ENCODE measurements around the gene GP1BA.

GP1BA gene

GRCh38 chr17:4919511-4920047 is 12.5 kb upstream of the GP1BA start:
- Histone ChIP-seq H3K4me3 (ENCODE audit: low read depth, low read length) (no peak overlapping the region), H3K36me3 (ENCODE audit: control insufficient read depth in 2 of 2, insufficient read depth in 1 of 2, low read length in 2 of 2) (no peaks in the 10 kb centered on the region; a peak in 1 of 3 replicates), H3K9me3 (ENCODE audit: control insufficient read depth, insufficient read depth, low read depth, low read length) (no peaks in the 10 kb centered on the region), H3K4me1 (ENCODE audit: control insufficient read depth, insufficient read depth, low read length) (no peaks in the 10 kb centered on the region), H3K27ac (ENCODE audit: extremely low read depth, low read depth, low read length) (no peak overlapping the region)
- POLR2A ChIA-PET = interaction anchor here (0.7 to 1.4 kb wide), 4 partner anchors 14 to 31 kb away, joined by 3 read pairs; partner anchors contain the start of genes ENO3, RNF167 and SLC25A11
- no peak for TF ChIP-seq ZNF133 (tag by site-specific recombination; IDR thresholded peaks at IDR 0.05)
- TF ChIP-seq ZNF530 (tag by site-specific recombination; IDR thresholded peaks at IDR 0.05; ENCODE audit: low read depth) = no peak
- no peak for TF ChIP-seq ZBTB17 (tag by site-specific recombination; IDR thresholded peaks at IDR 0.05)
- TF ChIP-seq HOXA7 (CRISPR knock-in tag; IDR thresholded peaks at IDR 0.05; ENCODE audit: borderline replicate concordance) = no peak
- no peak for TF ChIP-seq ZNF510 (tag by site-specific recombination; IDR thresholded peaks at IDR 0.05; ENCODE audit: insufficient replicate concordance)
- no peak for TF ChIP-seq ZNF518A (tag by site-specific recombination; conservative IDR thresholded peaks at IDR 0.05; ENCODE audit: low read depth)
- TF ChIP-seq ZBTB8A (tag by site-specific recombination; IDR thresholded peaks at IDR 0.05) = no peak
- TF ChIP-seq ZNF48 (tag by site-specific recombination; IDR thresholded peaks at IDR 0.05) = no peak
- TF ChIP-seq RBAK (tag by site-specific recombination; IDR thresholded peaks at IDR 0.05) = no peak
- CTCF ChIA-PET = interaction anchor here (0.8 to 2.4 kb wide), 3 partner anchors 10 to 21 kb away, joined by 3 to 14 read pairs (median 3); partner anchors contain the start of genes CHRNE, RNF167 and SLC25A11

DNA sequence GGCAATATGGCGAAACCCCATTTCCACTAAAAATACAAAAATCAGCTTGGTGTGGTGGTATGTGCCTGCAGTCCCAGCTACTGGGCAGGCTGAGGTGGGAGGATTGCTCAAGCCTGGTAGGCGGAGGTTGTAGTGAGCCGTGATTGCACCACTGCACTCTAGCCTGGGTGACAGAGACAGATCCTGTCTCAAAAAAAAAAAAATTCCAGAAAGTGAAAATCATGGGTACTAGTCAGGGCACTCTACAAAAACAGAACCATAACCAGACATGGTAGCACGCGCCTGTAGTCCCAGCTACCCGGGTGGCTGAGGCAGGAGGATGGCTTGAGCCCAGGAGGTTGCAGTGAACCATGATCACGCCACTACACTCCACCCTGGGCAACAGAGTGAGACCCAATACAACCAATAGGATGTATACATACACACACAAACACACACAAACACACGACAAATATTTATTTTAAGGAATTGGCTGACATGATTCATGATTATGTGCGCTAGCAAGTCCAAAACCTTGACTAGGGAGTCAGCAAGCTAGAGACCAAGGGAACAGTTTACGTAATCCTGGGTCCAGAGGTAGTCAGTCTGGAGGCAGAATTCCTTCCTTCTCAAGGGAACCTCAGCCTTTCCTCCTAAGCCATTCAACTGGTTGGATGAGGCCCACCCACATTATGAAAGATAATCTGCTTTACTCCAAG is 11.6 kb upstream of the GP1BA start:
- ChIA-PET CTCF (interaction anchor here (0.6 to 2.4 kb wide), 6 partner anchors 8 to 429 kb away, joined by 3 to 14 read pairs (median 4); partner anchors contain the start of genes RNF167 and SLC25A11), POLR2A (interaction anchor here (0.7 to 1.4 kb wide), 3 partner anchors 15 to 30 kb away, joined by 3 read pairs; partner anchors contain the start of genes ENO3, RNF167 and SLC25A11)
- Histone ChIP-seq H3K9me3 (ENCODE audit: control insufficient read depth, insufficient read depth, low read depth, low read length) (no peaks in the 10 kb centered on the region), H3K27ac (ENCODE audit: extremely low read depth, low read depth, low read length) (no peak overlapping the region), H3K4me3 (ENCODE audit: low read depth, low read length) (no peak overlapping the region), H3K36me3 (ENCODE audit: control insufficient read depth in 2 of 2, insufficient read depth in 1 of 2, low read length in 2 of 2) (no peaks in the 10 kb centered on the region; a peak in 1 of 3 replicates), H3K4me1 (ENCODE audit: control insufficient read depth, insufficient read depth, low read length) (no peaks in the 10 kb centered on the region)
- TF ChIP-seq EGR2 (tag by site-specific recombination; IDR thresholded peaks at IDR 0.05; ENCODE audit: low read depth) (peak; percentile 59), ZFHX2 (tag by site-specific recombination; conservative IDR thresholded peaks at IDR 0.05) (peak; percentile 71), ZNF24 (tag by site-specific recombination; IDR thresholded peaks at IDR 0.05) (no peak), IKZF3 (tag by site-specific recombination; IDR thresholded peaks at IDR 0.05) (no peak), ZNF600 (tag by site-specific recombination; IDR thresholded peaks at IDR 0.05) (0 out of 2 replicates have a peak, but pooled peaks have one; percentile 5), ZNF10 (tag by site-specific recombination; IDR thresholded peaks at IDR 0.05) (peak; percentile 77)

DNA sequence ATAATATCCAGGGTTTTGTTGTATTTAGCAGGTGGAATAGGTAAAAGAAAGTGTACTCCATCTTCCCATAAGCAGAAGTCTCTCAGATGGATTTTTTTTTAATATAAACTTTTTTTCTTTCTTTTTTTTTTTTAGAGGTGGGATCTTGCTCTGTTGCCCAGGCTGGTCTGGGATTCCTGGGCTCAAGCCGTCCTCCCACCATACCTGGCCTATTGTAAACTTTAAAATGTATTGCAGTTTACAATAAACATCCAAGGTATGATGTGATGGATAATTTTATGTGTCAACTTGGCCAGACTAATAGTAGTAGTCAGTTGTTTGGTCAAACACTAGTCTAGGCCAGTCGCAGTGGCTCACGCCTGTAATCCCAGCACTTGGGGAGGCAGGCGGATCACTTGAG is 10.8 kb upstream of the GP1BA start:
- H3K27ac ChIP-seq (ENCODE audit: extremely low read depth, low read depth, low read length) = no peak overlapping the region
- CTCF ChIA-PET = interaction anchor here (0.6 to 0.7 kb wide), 3 partner anchors 69 to 429 kb away, joined by 3 to 5 read pairs (median 4); no protein-coding TSS in a partner anchor
- POLR2A ChIA-PET = interaction anchor here (1.4 kb wide), 1 partner anchor 30 kb away, joined by 3 read pairs; the partner anchor contains the start of gene ENO3
- TF ChIP-seq TRIM28 (IDR thresholded peaks at IDR 0.05; ENCODE audit: borderline replicate concordance, low read length) (no peak), ZNF2 (tag by site-specific recombination; IDR thresholded peaks at IDR 0.05) (no peak), ZBTB6 (tag by site-specific recombination; IDR thresholded peaks at IDR 0.05) (no peak), ZNF280D (tag by site-specific recombination; IDR thresholded peaks at IDR 0.05) (no peak), ZNF596 (tag by site-specific recombination; IDR thresholded peaks at IDR 0.05) (no peak)

More for the DNA sequence above, 10.8 kb upstream of the GP1BA start:
- no peaks in the 10 kb centered on the region; a peak in 1 of 3 replicates for H3K36me3 ChIP-seq (ENCODE audit: control insufficient read depth in 2 of 2, insufficient read depth in 1 of 2, low read length in 2 of 2)
- no peaks in the 10 kb centered on the region for H3K9me3 ChIP-seq (ENCODE audit: control insufficient read depth, insufficient read depth, low read depth, low read length)
- no peaks in the 10 kb centered on the region for H3K4me1 ChIP-seq (ENCODE audit: control insufficient read depth, insufficient read depth, low read length)
- H3K4me3 ChIP-seq (ENCODE audit: low read depth, low read length) = no peak overlapping the region

All from HEK293 (cell line).